Breast epithelium (tissue), 3 donors: ENCODE results near the gene BANF1.

Experiments used
- CTCF ChIP-seq, 3 donors: fragments of 450-650 bp; IDR thresholded peaks; one replicate each; pipeline ENCODE4 v1.5.1; 2016 to 2017; ENCODE audit warnings: antibody characterized with exemption in 3 of 3, mild to moderate bottlenecking in 3 of 3, moderate library complexity in 3 of 3
- POLR2A ChIP-seq: fragments of 450-650 bp; IDR thresholded peaks from one replicate; pipeline ENCODE4 v1.6.1; 2016; ENCODE audit warnings: antibody characterized with exemption, mild to moderate bottlenecking, moderate library complexity
- POLR2AphosphoS5 ChIP-seq, 3 donors: sonication (generic); formaldehyde crosslinking; IDR thresholded peaks; one replicate each; pipeline ENCODE4 v1.6.1; 2017; ENCODE audit warnings: antibody characterized with exemption in 3 of 3

- no peak for TF ChIP-seq CTCF (IDR thresholded peaks at IDR 0.05)
- no peak for TF ChIP-seq POLR2A
- TF ChIP-seq POLR2AphosphoS5 (IDR thresholded peaks at IDR 0.05): no peak
Observed at GRCh38 chr11:65958291-65958690, 44.0 kb upstream of the BANF1 start.
